ENCODE data around the gene CTNND1.

CTNND1 gene

GRCh38 chr11:57735619-57736298 is 25.8 kb upstream of the CTNND1 start:
- no peak overlapping the region for H3K4me3 ChIP-seq (ENCODE audit: low read depth, low read length)
- H3K9me3 ChIP-seq (ENCODE audit: control insufficient read depth, insufficient read depth, low read depth, low read length): no peaks in the 10 kb centered on the region
- no peaks in the 10 kb centered on the region for H3K4me1 ChIP-seq (ENCODE audit: control insufficient read depth, insufficient read depth, low read length)
- ChIA-PET POLR2A (interaction anchor here (0.8 to 1.4 kb wide), 2 partner anchors 8 to 9 kb away, joined by 3 to 5 read pairs; no protein-coding TSS in a partner anchor), CTCF (interaction anchor here (1.2 kb wide), 1 partner anchor 16 kb away, joined by 3 read pairs; the partner anchor contains the start of gene BTBD18)
- H3K36me3 ChIP-seq (ENCODE audit: control insufficient read depth in 2 of 2, insufficient read depth in 1 of 2, low read length in 2 of 2): peaks cover 0 to 35% of the 10 kb centered on the region in 2 experiments; a peak in 2 of 3 replicates
- TF ChIP-seq ZNF248 (tag by site-specific recombination; IDR thresholded peaks at IDR 0.05): no peak
- TF ChIP-seq, protein P1, sequence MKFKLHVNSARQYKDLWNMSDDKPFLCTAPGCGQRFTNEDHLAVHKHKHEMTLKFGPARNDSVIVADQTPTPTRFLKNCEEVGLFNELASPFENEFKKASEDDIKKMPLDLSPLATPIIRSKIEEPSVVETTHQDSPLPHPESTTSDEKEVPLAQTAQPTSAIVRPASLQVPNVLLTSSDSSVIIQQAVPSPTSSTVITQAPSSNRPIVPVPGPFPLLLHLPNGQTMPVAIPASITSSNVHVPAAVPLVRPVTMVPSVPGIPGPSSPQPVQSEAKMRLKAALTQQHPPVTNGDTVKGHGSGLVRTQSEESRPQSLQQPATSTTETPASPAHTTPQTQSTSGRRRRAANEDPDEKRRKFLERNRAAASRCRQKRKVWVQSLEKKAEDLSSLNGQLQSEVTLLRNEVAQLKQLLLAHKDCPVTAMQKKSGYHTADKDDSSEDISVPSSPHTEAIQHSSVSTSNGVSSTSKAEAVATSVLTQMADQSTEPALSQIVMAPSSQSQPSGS (tag by site-specific recombination; IDR thresholded peaks at IDR 0.05; ENCODE audit: low read depth): no peak
- no peak for TF ChIP-seq OVOL3 (tag by site-specific recombination; IDR thresholded peaks at IDR 0.05)
- no peak for TF ChIP-seq ZFP37 (tag by site-specific recombination; IDR thresholded peaks at IDR 0.05)
- TF ChIP-seq ZNF184 (tag by site-specific recombination; IDR thresholded peaks at IDR 0.05): no peak
- TF ChIP-seq ZNF521 (tag by site-specific recombination; IDR thresholded peaks at IDR 0.05): no peak
- no peak for TF ChIP-seq ZNF354C (tag by site-specific recombination; IDR thresholded peaks at IDR 0.05; ENCODE audit: borderline replicate concordance, low read depth)
- no peak for TF ChIP-seq SP7 (tag by site-specific recombination; IDR thresholded peaks at IDR 0.05)
- no peak for TF ChIP-seq ZSCAN5A (tag by site-specific recombination; IDR thresholded peaks at IDR 0.05)
- TF ChIP-seq YY1 (tag by site-specific recombination; IDR thresholded peaks at IDR 0.05): no peak
- TF ChIP-seq ZNF16 (tag by site-specific recombination; IDR thresholded peaks at IDR 0.05; ENCODE audit: low read depth): no peak
- no peak for TF ChIP-seq ZNF580 (tag by site-specific recombination; IDR thresholded peaks at IDR 0.05)
- TF ChIP-seq ZNF132 (tag by site-specific recombination; IDR thresholded peaks at IDR 0.05; ENCODE audit: borderline replicate concordance): no peak
- H3K27ac ChIP-seq (ENCODE audit: extremely low read depth, low read depth, low read length): no peak overlapping the region

DNA sequence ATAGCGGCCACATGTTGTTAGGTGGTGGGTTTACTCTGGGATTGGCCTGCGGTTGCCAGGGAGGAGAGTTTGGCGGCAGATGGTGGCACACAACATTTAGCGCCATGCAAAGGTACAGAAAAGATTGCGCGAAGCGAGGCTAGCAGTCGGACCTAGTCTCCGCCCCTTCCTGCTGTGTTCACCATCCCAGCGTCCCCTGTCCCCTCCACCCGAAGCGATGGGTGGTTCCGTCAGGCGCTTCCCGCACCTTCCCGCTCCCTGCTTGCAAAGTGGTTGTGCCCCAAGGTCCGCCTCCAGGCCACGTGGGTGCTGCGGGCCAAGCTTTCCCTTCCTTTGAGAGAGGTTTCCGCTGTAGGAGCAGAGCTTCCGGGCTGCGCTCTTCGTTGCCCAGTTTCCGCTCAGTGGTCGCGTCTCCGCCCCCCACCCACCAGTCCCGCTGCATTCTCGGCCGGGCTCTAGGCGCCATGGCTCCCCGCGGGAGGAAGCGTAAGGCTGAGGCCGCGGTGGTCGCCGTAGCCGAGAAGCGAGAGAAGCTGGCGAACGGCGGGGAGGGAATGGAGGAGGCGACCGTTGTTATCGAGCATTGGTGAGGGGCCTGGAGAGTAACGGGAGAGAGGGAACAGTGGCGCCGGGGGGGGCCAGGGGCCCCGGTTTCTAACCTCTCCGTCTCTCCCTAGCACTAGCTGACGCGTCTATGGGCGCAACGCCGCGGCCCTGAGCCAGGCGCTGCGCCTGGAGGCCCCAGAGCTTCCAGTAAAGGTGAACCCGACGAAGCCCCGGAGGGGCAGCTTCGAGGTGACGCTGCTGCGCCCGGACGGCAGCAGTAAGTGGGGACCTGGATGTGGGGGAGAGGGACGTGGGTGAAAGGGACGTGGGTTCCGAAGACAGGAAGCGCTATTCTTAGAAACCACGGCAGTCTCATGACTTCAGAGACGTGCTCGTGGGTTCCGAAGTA is 20.2 kb upstream of the CTNND1 start, which contains the start of gene SELENOH:
SELENOH (plus strand) TSS at position 360 of the 955 bp plus-strand sequence; CDS start at position 465, 105 bp downstream.
- Histone ChIP-seq H3K9me3 (ENCODE audit: control insufficient read depth, insufficient read depth, low read depth, low read length) (no peaks in the 10 kb centered on the region), H3K4me3 (ENCODE audit: low read depth, low read length) (peak within 1 kb of the TSS; percentile 85), H3K4me1 (ENCODE audit: control insufficient read depth, insufficient read depth, low read length) (no peaks in the 10 kb centered on the region), H3K36me3 (ENCODE audit: control insufficient read depth in 2 of 2, insufficient read depth in 1 of 2, low read length in 2 of 2) (peaks cover 8 to 74% of the 10 kb centered on the region in 2 experiments), H3K27ac (ENCODE audit: extremely low read depth, low read depth, low read length) (peak within 1 kb of the TSS; percentile 75)
- CTCF ChIA-PET: interaction anchor here (0.6 to 3.9 kb wide), 5 partner anchors 9 to 60 kb away, joined by 3 to 23 read pairs (median 6); partner anchors contain the start of gene BTBD18
- POLR2A ChIA-PET: interaction anchor here (0.6 to 3.3 kb wide), 25 partner anchors 8 to 621 kb away, joined by 3 to 33 read pairs (median 4); partner anchors contain the start of genes BTBD18, CTNND1, MED19 and TMX2
- TF ChIP-seq ZNF830 (tag by site-specific recombination; IDR thresholded peaks at IDR 0.05; ENCODE audit: low read depth) (no peak), ZNF610 (tag by site-specific recombination; IDR thresholded peaks at IDR 0.05; ENCODE audit: borderline replicate concordance) (peak; percentile 85; the same call in 1 of the 2 replicates), ZNF404 (tag by site-specific recombination; IDR thresholded peaks at IDR 0.05) (no peak), ZNF658 (tag by site-specific recombination; IDR thresholded peaks at IDR 0.05) (no peak), ZNF624 (tag by site-specific recombination; IDR thresholded peaks at IDR 0.05) (no peak), MZF1 (tag by site-specific recombination; IDR thresholded peaks at IDR 0.05; ENCODE audit: borderline replicate concordance) (peak; percentile 72; the same call in 1 of the 2 replicates), WT1 (tag by site-specific recombination; IDR thresholded peaks at IDR 0.05) (no peak), ZBTB8A (tag by site-specific recombination; IDR thresholded peaks at IDR 0.05) (peak; percentile 70), ZNF48 (tag by site-specific recombination; IDR thresholded peaks at IDR 0.05) (no peak), ZNF776 (tag by site-specific recombination; IDR thresholded peaks at IDR 0.05; ENCODE audit: borderline replicate concordance) (no peak), MYNN (tag by site-specific recombination; IDR thresholded peaks at IDR 0.05; ENCODE audit: borderline replicate concordance) (0 out of 2 replicates have a peak, but pooled peaks have one; percentile 27), ZNF423 (tag by site-specific recombination; IDR thresholded peaks at IDR 0.05) (no peak), ZNF521 (tag by site-specific recombination; IDR thresholded peaks at IDR 0.05) (no peak), ZSCAN16 (tag by site-specific recombination; IDR thresholded peaks at IDR 0.05) (no peak), SP3 (tag by site-specific recombination; IDR thresholded peaks at IDR 0.05) (peak; percentile 95), ZNF629 (tag by site-specific recombination; IDR thresholded peaks at IDR 0.05) (peak; percentile 85)
- TF ChIP-seq, protein P1 (tag by site-specific recombination; IDR thresholded peaks at IDR 0.05; ENCODE audit: low read depth): no peak
